GM23338 (cell line): ENCODE results near the gene DCLK2. TPM values are rescaled to one million over a fixed set of nuclear protein-coding genes. Genes with fewer than 3 reads are reported as not detected.

Source experiments
- ATAC-seq: fragments of 200-7000 bp; cut with Tn5 transposase; 3 replicates; pipeline ENCODE4 v1.9.1; 2020
- DNase-seq: peaks from one replicate; pipeline ENCODE4 v3.0.0-alpha.2; 2015; ENCODE audit warnings: low spot score
- H2AFZ ChIP-seq: fragments of 200-600 bp; sonication (generic); 2 replicates; pipeline ENCODE4 v1.8.0; 2016; ENCODE audit warnings: antibody characterized with exemption, mild to moderate bottlenecking, moderate library complexity
- H3F3A ChIP-seq: fragments of 200-600 bp; sonication (generic); replicated peaks from 2 replicates; pipeline ENCODE4 v1.8.0; 2017; ENCODE audit warnings: antibody characterized with exemption, mixed run types, low read depth
- H3K27ac ChIP-seq: fragments of 200-600 bp; sonication (generic); 2 replicates; pipeline ENCODE4 v1.6.1; 2016; ENCODE audit warnings: low read depth
- H3K27me3 ChIP-seq: fragments of 200-600 bp; sonication (generic); 2 replicates; pipeline ENCODE4 v1.8.0; 2016; ENCODE audit warnings: mild to moderate bottlenecking, mixed run types, moderate library complexity; ENCODE audit not compliant: insufficient read depth
- H3K36me3 ChIP-seq: fragments of 200-600 bp; sonication (generic); 2 replicates; pipeline ENCODE4 v1.8.0; 2016; ENCODE audit warnings: mild to moderate bottlenecking; ENCODE audit not compliant: insufficient read depth
- H3K4me1 ChIP-seq: fragments of 200-600 bp; sonication (generic); 2 replicates; pipeline ENCODE4 v1.8.0; 2016; ENCODE audit warnings: mild to moderate bottlenecking, moderate library complexity; ENCODE audit not compliant: insufficient read depth
- H3K4me2 ChIP-seq: fragments of 200-600 bp; sonication (generic); 2 replicates; pipeline ENCODE4 v1.7.1; 2017; ENCODE audit warnings: mixed run types
- H3K4me3 ChIP-seq: fragments of 200-600 bp; sonication (generic); 2 replicates; pipeline ENCODE4 v1.6.1; 2016; ENCODE audit warnings: mixed run types
- H3K79me2 ChIP-seq: fragments of 200-600 bp; sonication (generic); replicated peaks from 2 replicates; pipeline ENCODE4 v1.8.0; 2017; ENCODE audit warnings: mild to moderate bottlenecking; ENCODE audit not compliant: insufficient read depth
- H3K9me2 ChIP-seq: fragments of 200-600 bp; sonication (generic); 2 replicates; pipeline ENCODE4 v1.8.0; 2017; ENCODE audit not compliant: insufficient read depth
- H4K20me1 ChIP-seq: fragments of 200-600 bp; sonication (generic); replicated peaks from 2 replicates; pipeline ENCODE4 v1.8.0; 2017; ENCODE audit warnings: mild to moderate bottlenecking; ENCODE audit not compliant: insufficient read depth
- H3K27ac Mint-ChIP-seq: 2 replicates; pipeline ENCODE4 v1.8.0; 2020; ENCODE audit warnings: inconsistent platforms, mild to moderate bottlenecking, moderate library complexity, mixed read lengths
- H3K27me3 Mint-ChIP-seq: 3 replicates; pipeline ENCODE4 v1.8.0; 2022; ENCODE audit warnings: low read depth, mild to moderate bottlenecking, moderate library complexity, mixed read lengths, inconsistent platforms; ENCODE audit not compliant: insufficient read depth, poor library complexity
- H3K36me3 Mint-ChIP-seq: 3 replicates; pipeline ENCODE4 v1.8.0; 2021; ENCODE audit warnings: low read depth, mild to moderate bottlenecking, inconsistent platforms, moderate library complexity, mixed read lengths
- H3K4me1 Mint-ChIP-seq: 3 replicates; pipeline ENCODE4 v1.8.0; 2020; ENCODE audit warnings: mild to moderate bottlenecking, inconsistent platforms, mixed read lengths
- H3K4me3 Mint-ChIP-seq: 3 replicates; pipeline ENCODE4 v1.8.0; 2021; ENCODE audit warnings: moderate library complexity, mild to moderate bottlenecking, inconsistent platforms, mixed read lengths
- H3K9me3 Mint-ChIP-seq: 3 replicates; pipeline ENCODE4 v1.8.0; 2020; ENCODE audit warnings: moderate library complexity, mild to moderate bottlenecking, inconsistent platforms, mixed read lengths
- CREB1 ChIP-seq: fragments of 250-450 bp; sonication (Bioruptor Pico); IDR thresholded peaks from 2 replicates; pipeline ENCODE4 v1.5.0; 2020; ENCODE audit warnings: low read depth, mild to moderate bottlenecking, moderate library complexity
- CTCF ChIP-seq, 2 experiments: fragments of 200-600 bp in 1 of 2; sonication (generic) in 1 of 2; conservative IDR thresholded peaks; 2 replicates each; pipeline versions ENCODE4 v1.5.1 to v1.6.1; 2016 to 2017; ENCODE audit warnings: antibody characterized with exemption in 2 of 2, low read depth in 2 of 2, mild to moderate bottlenecking in 2 of 2, moderate library complexity in 1 of 2
- ETS1 ChIP-seq: IDR thresholded peaks from 2 replicates; pipeline ENCODE4 v1.6.1; 2016; ENCODE audit warnings: antibody characterized with exemption
- EZH2 ChIP-seq: fragments of 200-600 bp; sonication (generic); IDR thresholded peaks from one replicate; pipeline ENCODE4 v1.8.0; 2017; ENCODE audit warnings: antibody characterized with exemption, mild to moderate bottlenecking, low read depth; ENCODE audit not compliant: unreplicated experiment
- EZH2phosphoT487 ChIP-seq: fragments of 200-600 bp; sonication (generic); IDR thresholded peaks from one replicate; pipeline ENCODE4 v1.8.1; 2018; ENCODE audit warnings: antibody characterized with exemption; ENCODE audit not compliant: unreplicated experiment
- JUNB ChIP-seq: IDR thresholded peaks from one replicate; pipeline ENCODE4 v1.6.1; 2016; ENCODE audit warnings: antibody characterized with exemption; ENCODE audit not compliant: unreplicated experiment
- NANOG ChIP-seq: IDR thresholded peaks from 2 replicates; pipeline ENCODE4 v1.6.1; 2016; ENCODE audit warnings: antibody characterized with exemption, borderline replicate concordance
- POLR2AphosphoS5 ChIP-seq: IDR thresholded peaks from 2 replicates; pipeline ENCODE4 v1.6.1; 2016; ENCODE audit warnings: antibody characterized with exemption, low read depth
- REST ChIP-seq: IDR thresholded peaks from one replicate; pipeline ENCODE4 v1.6.1; 2018; ENCODE audit warnings: antibody characterized with exemption; ENCODE audit not compliant: unreplicated experiment
- STAT1 ChIP-seq: IDR thresholded peaks from one replicate; pipeline ENCODE4 v1.6.1; 2016; ENCODE audit warnings: antibody characterized with exemption; ENCODE audit not compliant: unreplicated experiment
- ZNF114 ChIP-seq: fragments of 250-450 bp; sonication (Bioruptor Pico); IDR thresholded peaks from 2 replicates; pipeline ENCODE4 v1.5.0; 2020; ENCODE audit warnings: mild to moderate bottlenecking, moderate library complexity
- ZNF331 ChIP-seq: fragments of 250-450 bp; sonication (Bioruptor Pico); IDR thresholded peaks from 2 replicates; pipeline ENCODE4 v1.5.0; 2020; ENCODE audit warnings: low read depth, mild to moderate bottlenecking, moderate library complexity
- ZNF462 ChIP-seq: fragments of 250-450 bp; sonication (Bioruptor Pico); IDR thresholded peaks from 2 replicates; pipeline ENCODE4 v1.5.0; 2020; ENCODE audit warnings: mild to moderate bottlenecking, moderate library complexity
- polyA plus RNA-seq: library from polyadenylated mRNA; unstranded; fragments of >200 nt; fragmentation: Nextera tagmentation; extraction: Ambion mirVana; gene quantifications from 2 replicates; pipeline ENCODE4 v1.2.1, GENCODE V29; 2016
- total RNA-seq: library from RNA; depleted of rRNA; stranded (reverse); fragments of >200 nt; shearing (Covaris generic); gene quantifications from 2 replicates; pipeline ENCODE4 v1.2.3, GENCODE V29; 2014

The DCLK2 gene
- total and polyA plus RNA-seq, 2 experiments from 2014 or later = 0.49 TPM; not detected in 1

- Mint-ChIP-seq H3K27me3 (no peaks in the 10 kb centered on the region), H3K36me3 (no peaks in the 10 kb centered on the region), H3K9me3 (no peaks in the 10 kb centered on the region), H3K4me1 (peaks cover 6% of the 10 kb centered on the region; the same call in 2 of the 3 replicates), H3K27ac (no peak overlapping the region), H3K4me3 (no peak overlapping the region)
- Histone ChIP-seq H3K36me3 (no peaks in the 10 kb centered on the region), H3K4me2 (no peak overlapping the region), H3K4me3 (no peak overlapping the region), H3F3A (no peaks in the 10 kb centered on the region), H3K9me2 (no peaks in the 10 kb centered on the region), H3K4me1 (peaks cover 6% of the 10 kb centered on the region; the same call in 1 of the 2 replicates), H2AFZ (no peak overlapping the region), H3K27ac (no peak overlapping the region), H4K20me1 (no peaks in the 10 kb centered on the region), H3K79me2 (no peaks in the 10 kb centered on the region), H3K27me3 (no peaks in the 10 kb centered on the region)
- ATAC-seq (no peak), DNase-seq (no peak)
- TF ChIP-seq CREB1 (CRISPR knock-in tag) (no peak), REST (no peak), POLR2AphosphoS5 (no peak), ETS1 (no peak), ZNF331 (no peak), CTCF (conservative IDR thresholded peaks at IDR 0.05; ENCODE audit: low read depth in 2 of 2) (no peak), NANOG (no peak), ZNF462 (no peak), JUNB (no peak), EZH2 (no peak), ZNF114 (no peak), EZH2phosphoT487 (no peak), STAT1 (no peak)
Observed at GRCh38 chr4:150302553-150302952, 224.3 kb downstream of the DCLK2 start.
